ENCODE results near the gene PLA2G7. TPM values are rescaled to one million over a fixed set of nuclear protein-coding genes. Genes with fewer than 3 reads are reported as not detected.

The PLA2G7 gene
- total RNA-seq, 2 experiments from 2014 or later: not detected

DNA sequence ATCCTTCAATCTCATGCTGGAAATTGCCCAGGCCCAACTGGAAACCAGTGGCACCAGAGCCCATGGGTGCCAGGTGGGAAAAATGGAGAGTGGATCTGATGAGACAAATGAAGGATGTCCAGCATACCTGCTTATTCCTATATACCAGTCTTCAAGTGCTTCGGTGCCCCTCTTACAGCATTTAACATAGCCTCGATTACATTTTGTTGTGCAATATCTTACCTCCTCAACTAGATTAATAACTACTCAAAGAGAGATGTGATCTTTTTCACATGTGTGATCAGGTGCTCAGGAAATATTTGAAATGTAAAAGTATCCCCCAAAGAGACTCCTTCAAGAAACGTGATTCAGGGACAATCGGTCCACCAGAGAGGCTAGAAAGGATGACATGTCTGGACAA is 6.7 kb upstream of the PLA2G7 start:
- ChIA-PET CTCF (no interaction called here), POLR2A (no interaction called here)
- TF ChIP-seq CTCF (IDR thresholded peaks at IDR 0.05): no peak
- H3K9me3 Mint-ChIP-seq: no peaks in the 10 kb centered on the region
- no peaks in the 10 kb centered on the region for H3K36me3 Mint-ChIP-seq (ENCODE audit: low read depth)
- H3K4me3 Mint-ChIP-seq: no peak overlapping the region
- no peak for ATAC-seq
- H3K27me3 Mint-ChIP-seq: peaks cover 34% of the 10 kb centered on the region
- no peak overlapping the region for H3K27ac Mint-ChIP-seq
- intact Hi-C loops (cut with micrococcal nuclease): no loop called here
- no peak for DNase-seq
- no peaks in the 10 kb centered on the region for H3K4me1 Mint-ChIP-seq (ENCODE audit: low read depth)

- no peaks in the 10 kb centered on the region for H3K9me3 Mint-ChIP-seq
Measured at GRCh38 chr6:46741482-46741881, 6.3 kb upstream of the PLA2G7 start.

GRCh38 chr6:46736906-46737305 is 1.7 kb upstream of the PLA2G7 start:
- intact Hi-C loops (cut with micrococcal nuclease): no loop called here
- no peak overlapping the region for H3K4me3 Mint-ChIP-seq
- TF ChIP-seq CTCF (IDR thresholded peaks at IDR 0.05): no peak
- CTCF ChIA-PET: no interaction called here
- ATAC-seq (no peak), DNase-seq (no peak)
- H3K4me1 Mint-ChIP-seq (ENCODE audit: low read depth): no peaks in the 10 kb centered on the region
- POLR2A ChIA-PET: no interaction called here
- no peaks in the 10 kb centered on the region for H3K9me3 Mint-ChIP-seq
- peaks cover 53% of the 10 kb centered on the region for H3K27me3 Mint-ChIP-seq
- H3K36me3 Mint-ChIP-seq (ENCODE audit: low read depth): no peaks in the 10 kb centered on the region
- H3K27ac Mint-ChIP-seq: no peak overlapping the region

More at GRCh38 chr6:46741482-46741881, 6.3 kb upstream of the PLA2G7 start:
- CTCF ChIA-PET: no interaction called here
- intact Hi-C loops (cut with micrococcal nuclease): no loop called here
- no peak for ATAC-seq
- POLR2A ChIA-PET: no interaction called here
- Mint-ChIP-seq H3K4me3 (no peak overlapping the region), H3K36me3 (ENCODE audit: low read depth) (no peaks in the 10 kb centered on the region), H3K4me1 (ENCODE audit: low read depth) (no peaks in the 10 kb centered on the region), H3K27me3 (peaks cover 35% of the 10 kb centered on the region), H3K27ac (no peak overlapping the region)
- DNase-seq: no peak
- no peak for TF ChIP-seq CTCF (IDR thresholded peaks at IDR 0.05)

- no peaks in the 10 kb centered on the region for H3K9me3 Mint-ChIP-seq
- peaks cover 56% of the 10 kb centered on the region for H3K27me3 Mint-ChIP-seq
- CTCF ChIA-PET: no interaction called here
- POLR2A ChIA-PET: no interaction called here
- intact Hi-C loops (cut with micrococcal nuclease): no loop called here
- no peak for TF ChIP-seq CTCF (IDR thresholded peaks at IDR 0.05)
- no peak for DNase-seq
- no peak for ATAC-seq
- H3K27ac Mint-ChIP-seq: no peak overlapping the region
- no peaks in the 10 kb centered on the region for H3K36me3 Mint-ChIP-seq (ENCODE audit: low read depth)
- H3K4me3 Mint-ChIP-seq: no peak overlapping the region
- H3K4me1 Mint-ChIP-seq (ENCODE audit: low read depth): no peaks in the 10 kb centered on the region
Measured at GRCh38 chr6:46735720-46736031, 501 bp upstream of the PLA2G7 start.

DNA sequence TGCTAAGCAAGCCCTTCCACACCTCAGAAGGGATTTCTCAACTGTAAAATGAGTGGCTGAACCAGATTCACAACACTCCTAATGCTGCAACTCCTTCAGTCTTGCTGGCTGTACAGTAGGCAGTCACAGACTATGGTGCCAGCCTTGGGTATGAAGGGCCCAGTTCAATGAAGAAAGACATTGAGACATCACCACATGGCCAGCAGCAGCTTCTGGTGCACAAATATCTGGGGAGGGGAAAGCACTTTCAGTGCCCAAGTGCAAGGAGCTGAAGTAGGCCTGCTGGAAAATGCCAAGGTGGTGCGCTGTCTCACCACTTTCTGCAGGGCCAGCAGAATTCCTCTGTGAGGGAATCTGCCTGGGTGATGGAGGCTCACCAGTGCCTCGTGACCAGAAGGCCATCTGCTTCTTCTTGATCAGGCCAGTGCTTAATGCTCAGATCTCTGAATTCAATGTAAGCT is 1.8 kb downstream of the PLA2G7 start:
- H3K9me3 Mint-ChIP-seq: no peaks in the 10 kb centered on the region
- no peak overlapping the region for H3K27ac Mint-ChIP-seq
- DNase-seq (no peak), ATAC-seq (no peak)
- TF ChIP-seq CTCF (IDR thresholded peaks at IDR 0.05): no peak
- H3K27me3 Mint-ChIP-seq: peaks cover 56% of the 10 kb centered on the region
- no peaks in the 10 kb centered on the region for H3K36me3 Mint-ChIP-seq (ENCODE audit: low read depth)
- H3K4me1 Mint-ChIP-seq (ENCODE audit: low read depth): no peaks in the 10 kb centered on the region
- CTCF ChIA-PET: no interaction called here
- H3K4me3 Mint-ChIP-seq: no peak overlapping the region
- POLR2A ChIA-PET: no interaction called here
- intact Hi-C loops (cut with micrococcal nuclease): no loop called here

All from activated CD8-positive, alpha-beta T cell treated with anti-CD3 and anti-CD28 coated beads for 36 hours (primary cell).